Chondrocyte (in vitro differentiated cells): Measurements from ENCODE around the gene BCAN. TPM values are rescaled to one million over a fixed set of nuclear protein-coding genes. Genes with fewer than 3 reads are reported as not detected.

Source experiments
- DNase-seq: peaks from one replicate; pipeline ENCODE4 v3.0.0; 2021; ENCODE audit warnings: mixed read lengths, low spot score
- H3K27ac Mint-ChIP-seq: one replicate; pipeline ENCODE4 v1.8.0; 2021; ENCODE audit warnings: mild to moderate bottlenecking, moderate library complexity, mixed read lengths; ENCODE audit not compliant: unreplicated experiment
- H3K27me3 Mint-ChIP-seq: 2 replicates; pipeline ENCODE4 v1.8.0; 2021; ENCODE audit warnings: low read depth, mixed read lengths
- H3K36me3 Mint-ChIP-seq: 2 replicates; pipeline ENCODE4 v1.8.0; 2021; ENCODE audit warnings: low read depth, mixed read lengths
- H3K4me1 Mint-ChIP-seq: 2 replicates; pipeline ENCODE4 v1.8.0; 2021; ENCODE audit warnings: low read depth, mild to moderate bottlenecking, mixed read lengths
- H3K4me3 Mint-ChIP-seq: one replicate; pipeline ENCODE4 v1.8.0; 2021; ENCODE audit warnings: mild to moderate bottlenecking, moderate library complexity, mixed read lengths; ENCODE audit not compliant: unreplicated experiment
- H3K9me3 Mint-ChIP-seq: 2 replicates; pipeline ENCODE4 v1.8.0; 2021; ENCODE audit warnings: low read depth, mixed read lengths
- CTCF ChIP-seq: fragments of 200-600 bp; sonication (generic); IDR thresholded peaks from 2 replicates; pipeline ENCODE4 v1.5.0; 2021; ENCODE audit warnings: antibody characterized with exemption, mild to moderate bottlenecking, moderate library complexity
- total RNA-seq: library from RNA; stranded (reverse); gene quantifications from 3 replicates; pipeline ENCODE4 v1.2.1, GENCODE V29; 2021

Gene BCAN
- total RNA-seq, 1 donor from 2014 or later = not detected

- H3K4me1 Mint-ChIP-seq = no peaks in the 10 kb centered on the region
- peaks cover 58% of the 10 kb centered on the region for H3K27me3 Mint-ChIP-seq
- no peak overlapping the region for H3K27ac Mint-ChIP-seq
- TF ChIP-seq CTCF = no peak
- H3K9me3 Mint-ChIP-seq = no peaks in the 10 kb centered on the region
- no peak overlapping the region for H3K4me3 Mint-ChIP-seq
- no peak for DNase-seq
- H3K36me3 Mint-ChIP-seq = peaks cover 2% of the 10 kb centered on the region
Observed at GRCh38 chr1:156632355-156632754, 9.6 kb upstream of the BCAN start.

- H3K27ac Mint-ChIP-seq = no peak overlapping the region
- no peak overlapping the region for H3K4me3 Mint-ChIP-seq
- peaks cover 67% of the 10 kb centered on the region for H3K27me3 Mint-ChIP-seq
- H3K9me3 Mint-ChIP-seq = no peaks in the 10 kb centered on the region
- no peak for DNase-seq
- no peak for TF ChIP-seq CTCF
- H3K4me1 Mint-ChIP-seq = peaks cover 23% of the 10 kb centered on the region
- H3K36me3 Mint-ChIP-seq = peaks cover 2% of the 10 kb centered on the region
Observed at GRCh38 chr1:156638189-156638985, 3.5 kb upstream of the BCAN start.

GRCh38 chr1:156639601-156640101 lies 2.3 kb upstream of the BCAN start:
- Mint-ChIP-seq H3K36me3 (peaks cover 2% of the 10 kb centered on the region), H3K27ac (no peak overlapping the region), H3K9me3 (no peaks in the 10 kb centered on the region), H3K4me1 (peaks cover 23% of the 10 kb centered on the region), H3K27me3 (peaks cover 66% of the 10 kb centered on the region), H3K4me3 (no peak overlapping the region)
- TF ChIP-seq CTCF = no peak
- DNase-seq = no peak

- peaks cover 23% of the 10 kb centered on the region for H3K4me1 Mint-ChIP-seq
- no peak overlapping the region for H3K27ac Mint-ChIP-seq
- no peak for TF ChIP-seq CTCF
- peaks cover 71% of the 10 kb centered on the region for H3K27me3 Mint-ChIP-seq
- H3K9me3 Mint-ChIP-seq = no peaks in the 10 kb centered on the region
- DNase-seq = no peak
- H3K4me3 Mint-ChIP-seq = peak overlapping the region; percentile 60
- peaks cover 2% of the 10 kb centered on the region for H3K36me3 Mint-ChIP-seq
Observed at GRCh38 chr1:156640842-156641706, 843 bp upstream of the BCAN start.
